ENCODE results near the gene AGRN. TPM values are rescaled to one million over a fixed set of nuclear protein-coding genes. Genes with fewer than 3 reads are reported as not detected.

AGRN gene
- total and polyA plus RNA-seq, 8 donors: 96.8 to 208 (median 149) TPM

- intact Hi-C loops (cut with DNase I): no loop called here
- Histone ChIP-seq H3K4me3 (no peak overlapping the region), H3K27ac (no peak overlapping the region), H3K27me3 (peaks cover 0 to 52% of the 10 kb centered on the region in 2 donors), H3K9me3 (no peaks in the 10 kb centered on the region), H3K4me1 (peaks cover 13 to 19% of the 10 kb centered on the region in 2 donors), H3K36me3 (peaks cover 0 to 33% of the 10 kb centered on the region in 2 donors)
- ATAC-seq (no peak), DNase-seq (no peak)
- no peak for TF ChIP-seq CTCF (IDR thresholded peaks at IDR 0.05)
Measured at GRCh38 chr1:1041092-1041523, 21.2 kb downstream of the AGRN start.

- peaks cover 0 to 46% of the 10 kb centered on the region in 2 donors for H3K27me3 ChIP-seq
- H3K4me3 ChIP-seq: no peak overlapping the region
- intact Hi-C loops (cut with DNase I): no loop called here
- H3K4me1 ChIP-seq: peaks cover 13 to 19% of the 10 kb centered on the region in 2 donors
- peaks cover 0 to 40% of the 10 kb centered on the region in 2 donors for H3K36me3 ChIP-seq
- DNase-seq (no peak), ATAC-seq (no peak)
- no peak for TF ChIP-seq CTCF (IDR thresholded peaks at IDR 0.05)
- H3K9me3 ChIP-seq: no peaks in the 10 kb centered on the region
- H3K27ac ChIP-seq: no peak overlapping the region
Measured at GRCh38 chr1:1041873-1042272, 22.0 kb downstream of the AGRN start.

- intact Hi-C loops (cut with DNase I): no loop called here
- H3K4me1 ChIP-seq: peaks cover 13 to 19% of the 10 kb centered on the region in 2 donors
- H3K27ac ChIP-seq: no peak overlapping the region
- no peaks in the 10 kb centered on the region for H3K9me3 ChIP-seq
- no peak for DNase-seq
- no peak overlapping the region for H3K4me3 ChIP-seq
- peaks cover 0 to 36% of the 10 kb centered on the region in 2 donors for H3K27me3 ChIP-seq
- no peak for TF ChIP-seq CTCF (IDR thresholded peaks at IDR 0.05)
- no peak for ATAC-seq
- H3K36me3 ChIP-seq: peaks cover 0 to 50% of the 10 kb centered on the region in 2 donors
Measured at GRCh38 chr1:1042835-1043234, 22.9 kb downstream of the AGRN start.

- H3K4me1 ChIP-seq: peaks cover 13 to 19% of the 10 kb centered on the region in 2 donors
- no peak overlapping the region for H3K4me3 ChIP-seq
- H3K9me3 ChIP-seq: no peaks in the 10 kb centered on the region
- H3K36me3 ChIP-seq: peaks cover 0 to 53% of the 10 kb centered on the region in 2 donors
- no peak overlapping the region for H3K27ac ChIP-seq
- intact Hi-C loops (cut with DNase I): no loop called here
- no peak for TF ChIP-seq CTCF (IDR thresholded peaks at IDR 0.05)
- H3K27me3 ChIP-seq: peaks cover 0 to 31% of the 10 kb centered on the region in 2 donors
- ATAC-seq (no peak), DNase-seq (no peak)
Measured at GRCh38 chr1:1043411-1043810, 23.5 kb downstream of the AGRN start.

- DNase-seq: no peak
- Histone ChIP-seq H3K4me1 (peaks cover 13 to 17% of the 10 kb centered on the region in 2 donors), H3K4me3 (no peak overlapping the region), H3K36me3 (peaks cover 0 to 53% of the 10 kb centered on the region in 2 donors), H3K27ac (no peak overlapping the region), H3K27me3 (peaks cover 0 to 26% of the 10 kb centered on the region in 2 donors), H3K9me3 (no peaks in the 10 kb centered on the region)
- TF ChIP-seq CTCF (IDR thresholded peaks at IDR 0.05): no peak
- intact Hi-C loops (cut with DNase I): no loop called here
- ATAC-seq: no peak
Measured at GRCh38 chr1:1043921-1044320, 24.0 kb downstream of the AGRN start.

Data from left lung (tissue), 10 donors.